Spinal cord (tissue), 10 donors: ENCODE results near the gene PDLIM4. TPM values are rescaled to one million over a fixed set of nuclear protein-coding genes. Genes with fewer than 3 reads are reported as not detected.
A peak's percentile ranks its signal among the peaks of the same experiment; 100 is the strongest.

Experiments
- DNase-seq, 6 donors: peaks; one replicate each; pipeline versions ENCODE4 v3.0.0 to v3.0.0-alpha.2; 2013 to 2015; ENCODE audit warnings: low spot score in 6 of 6, low read depth in 4 of 6
- H3K27ac ChIP-seq: one replicate; pipeline ENCODE4 v1.5.1; 2013; ENCODE audit warnings: low read depth, low read length, control low read depth
- H3K27me3 ChIP-seq: one replicate; pipeline ENCODE4 v1.6.1; 2013; ENCODE audit warnings: low read length; ENCODE audit not compliant: control insufficient read depth, insufficient read depth
- H3K36me3 ChIP-seq: one replicate; pipeline ENCODE4 v1.6.1; 2013; ENCODE audit warnings: low read length; ENCODE audit not compliant: control insufficient read depth, insufficient read depth
- H3K4me1 ChIP-seq: one replicate; pipeline ENCODE4 v1.6.1; 2013; ENCODE audit warnings: low read length; ENCODE audit not compliant: control insufficient read depth, insufficient read depth
- H3K4me3 ChIP-seq: one replicate; pipeline ENCODE4 v1.5.1; 2013; ENCODE audit warnings: low read depth, low read length, control low read depth
- H3K9me3 ChIP-seq: one replicate; pipeline ENCODE4 v1.6.1; 2013; ENCODE audit warnings: low read length; ENCODE audit not compliant: control insufficient read depth, insufficient read depth
- WGBS: methylation state at CpG from one replicate; pipeline ENCODE4 v1.1.5; 2013; ENCODE audit warnings: missing lambda C conversion rate; ENCODE audit not compliant: insufficient coverage; 5-methylcytosine and 5-hydroxymethylcytosine counted together
- polyA plus RNA-seq, 2 donors: library from polyadenylated mRNA; unstranded; fragments of 120-200 nt; gene quantifications; one replicate each; pipeline ENCODE4 v1.2.1, GENCODE V29; 2013; ENCODE audit not compliant: insufficient read length in 2 of 2
- total RNA-seq, 2 donors: library from RNA; depleted of rRNA in 1 of 2; stranded (reverse); fragments of 120-200 nt in 1 of 2; fragments of >200 nt in 1 of 2; gene quantifications; one replicate each; pipeline versions ENCODE4 v1.2.3 to v1.2.4, GENCODE V29; 2013 to 2014
- donor health status: healthy.

Gene PDLIM4
- total and polyA plus RNA-seq, 4 donors: 10.6 to 40.9 (median 31.6) TPM

GRCh38 chr5:132234684-132235062, 22.8 kb upstream of the PDLIM4 start:
- H3K4me3 ChIP-seq: no peak overlapping the region
- no CpG with 5 or more reads among the region's 2 CpGs for WGBS
- no peaks in the 10 kb centered on the region for H3K27me3 ChIP-seq
- H3K36me3 ChIP-seq: no peaks in the 10 kb centered on the region
- no peaks in the 10 kb centered on the region for H3K4me1 ChIP-seq
- H3K9me3 ChIP-seq: no peaks in the 10 kb centered on the region
- no peak overlapping the region for H3K27ac ChIP-seq
- DNase-seq: no peak

GRCh38 chr5:132235340-132235739, 22.2 kb upstream of the PDLIM4 start:
- no peak for DNase-seq
- WGBS: 83% methylated on average over 1 of the region's 3 CpGs
- Histone ChIP-seq H3K27me3 (no peaks in the 10 kb centered on the region), H3K36me3 (no peaks in the 10 kb centered on the region), H3K9me3 (no peaks in the 10 kb centered on the region), H3K4me3 (no peak overlapping the region), H3K4me1 (no peaks in the 10 kb centered on the region), H3K27ac (no peak overlapping the region)

GRCh38 chr5:132237141-132237540, 20.4 kb upstream of the PDLIM4 start:
- 90% methylated on average over 1 of the region's 1 CpG for WGBS
- Histone ChIP-seq H3K27me3 (no peaks in the 10 kb centered on the region), H3K4me1 (no peaks in the 10 kb centered on the region), H3K36me3 (no peaks in the 10 kb centered on the region), H3K27ac (no peak overlapping the region), H3K4me3 (no peak overlapping the region), H3K9me3 (peaks cover 4% of the 10 kb centered on the region)
- no peak for DNase-seq

- Histone ChIP-seq H3K4me1 (no peaks in the 10 kb centered on the region), H3K36me3 (no peaks in the 10 kb centered on the region), H3K9me3 (peaks cover 4% of the 10 kb centered on the region), H3K27ac (no peak overlapping the region), H3K27me3 (no peaks in the 10 kb centered on the region), H3K4me3 (no peak overlapping the region)
- DNase-seq: no peak
- 89% methylated on average over 3 of the region's 4 CpGs for WGBS
These were observed 19.8 kb upstream of the PDLIM4 start for GRCh38 chr5:132237670-132238069.

GRCh38 chr5:132238169-132238744, 19.2 kb upstream of the PDLIM4 start:
- WGBS: no CpG with 5 or more reads among the region's 1 CpG
- peak in 2 of 6 donors; percentile 76 for DNase-seq
- no peaks in the 10 kb centered on the region for H3K27me3 ChIP-seq
- H3K27ac ChIP-seq: no peak overlapping the region
- no peak overlapping the region for H3K4me3 ChIP-seq
- H3K4me1 ChIP-seq: no peaks in the 10 kb centered on the region
- H3K9me3 ChIP-seq: peaks cover 4% of the 10 kb centered on the region
- no peaks in the 10 kb centered on the region for H3K36me3 ChIP-seq

GRCh38 chr5:132238901-132239500, 18.5 kb upstream of the PDLIM4 start:
- no CpG with 5 or more reads among the region's 1 CpG for WGBS
- no peaks in the 10 kb centered on the region for H3K36me3 ChIP-seq
- no peak for DNase-seq

GRCh38 chr5:132239776-132240175, 17.7 kb upstream of the PDLIM4 start:
- Histone ChIP-seq H3K27ac (no peak overlapping the region), H3K4me3 (no peak overlapping the region), H3K27me3 (no peaks in the 10 kb centered on the region), H3K36me3 (no peaks in the 10 kb centered on the region), H3K9me3 (peaks cover 4% of the 10 kb centered on the region), H3K4me1 (no peaks in the 10 kb centered on the region)
- DNase-seq: no peak

More at GRCh38 chr5:132238901-132239500, 18.5 kb upstream of the PDLIM4 start:
- H3K27me3 ChIP-seq: no peaks in the 10 kb centered on the region
- H3K9me3 ChIP-seq: peaks cover 4% of the 10 kb centered on the region
- H3K27ac ChIP-seq: no peak overlapping the region
- no peak overlapping the region for H3K4me3 ChIP-seq
- H3K4me1 ChIP-seq: no peaks in the 10 kb centered on the region

- Histone ChIP-seq H3K36me3 (no peaks in the 10 kb centered on the region), H3K27ac (no peak overlapping the region), H3K9me3 (peaks cover 4% of the 10 kb centered on the region), H3K27me3 (no peaks in the 10 kb centered on the region), H3K4me1 (no peaks in the 10 kb centered on the region), H3K4me3 (no peak overlapping the region)
- no peak for DNase-seq
- WGBS: 83% methylated on average over 1 of the region's 3 CpGs
These were observed 14.0 kb upstream of the PDLIM4 start for GRCh38 chr5:132243366-132243977.

GRCh38 chr5:132245593-132245992, 11.9 kb upstream of the PDLIM4 start:
- Histone ChIP-seq H3K4me3 (no peak overlapping the region), H3K4me1 (no peaks in the 10 kb centered on the region), H3K36me3 (no peaks in the 10 kb centered on the region), H3K9me3 (peaks cover 4% of the 10 kb centered on the region), H3K27me3 (no peaks in the 10 kb centered on the region), H3K27ac (no peak overlapping the region)
- no CpG with 5 or more reads among the region's 1 CpG for WGBS
- DNase-seq: no peak

GRCh38 chr5:132246806-132247205, 10.7 kb upstream of the PDLIM4 start:
- Histone ChIP-seq H3K4me3 (no peak overlapping the region), H3K27ac (no peak overlapping the region), H3K4me1 (no peaks in the 10 kb centered on the region), H3K9me3 (no peaks in the 10 kb centered on the region), H3K36me3 (no peaks in the 10 kb centered on the region), H3K27me3 (no peaks in the 10 kb centered on the region)
- no peak for DNase-seq
